Spleen (tissue), 11 donors: ENCODE results near the gene CCL21. TPM values are rescaled to one million over a fixed set of nuclear protein-coding genes. Genes with fewer than 3 reads are reported as not detected.

Experiments
- DNase-seq: peaks from one replicate; pipeline ENCODE4 v3.0.0-alpha.2; 2020
- H3K27ac ChIP-seq, 8 donors: fragments of 200-600 bp; sonication (generic) in 7 of 8; 1 replicate in 4 of 8; 2 replicates in 4 of 8; pipeline versions ENCODE4 v1.5.0 to v1.8.0; 2016 to 2021; ENCODE audit warnings: inconsistent platforms in 4 of 8, mild to moderate bottlenecking in 4 of 8, moderate library complexity in 1 of 8
- H3K27me3 ChIP-seq, 7 donors: fragments of 200-600 bp; sonication (generic) in 6 of 7; replicated peaks in 1 of 7; 1 replicate in 4 of 7; 2 replicates in 3 of 7; pipeline versions ENCODE4 v1.5.0 to v1.8.0; 2016 to 2021; ENCODE audit warnings: inconsistent platforms in 3 of 7, mild to moderate bottlenecking in 1 of 7
- H3K36me3 ChIP-seq, 6 donors: fragments of 200-600 bp; sonication (generic) in 5 of 6; 1 replicate in 4 of 6; 2 replicates in 2 of 6; pipeline versions ENCODE4 v1.5.0 to v1.8.0; 2016 to 2021; ENCODE audit warnings: inconsistent platforms in 2 of 6
- H3K4me1 ChIP-seq, 6 donors: fragments of 200-600 bp; sonication (generic) in 5 of 6; 1 replicate in 3 of 6; 2 replicates in 3 of 6; pipeline versions ENCODE4 v1.5.0 to v1.8.0; 2016 to 2021; ENCODE audit warnings: inconsistent platforms in 3 of 6
- H3K4me3 ChIP-seq, 8 donors: fragments of 200-600 bp; sonication (generic) in 7 of 8; 1 replicate in 4 of 8; 2 replicates in 4 of 8; pipeline versions ENCODE4 v1.5.0 to v1.8.0; 2016 to 2021; ENCODE audit warnings: inconsistent platforms in 4 of 8, mild to moderate bottlenecking in 4 of 8, moderate library complexity in 2 of 8
- H3K9me3 ChIP-seq, 8 donors: fragments of 200-600 bp; sonication (generic) in 7 of 8; 1 replicate in 4 of 8; 2 replicates in 4 of 8; pipeline versions ENCODE4 v1.5.0 to v1.8.0; 2016 to 2021; ENCODE audit warnings: inconsistent platforms in 4 of 8
- CTCF ChIP-seq, 11 experiments: fragments of 200-600 bp in 7 of 11; fragments of 450-650 bp in 4 of 11; sonication (generic) in 4 of 11; IDR thresholded peaks in 8 of 11; conservative IDR thresholded peaks in 3 of 11; 1 replicate in 7 of 11; 2 replicates in 4 of 11; pipeline versions ENCODE4 v1.4.0 to v1.8.0; 2016 to 2021; ENCODE audit warnings: antibody characterized with exemption in 11 of 11, inconsistent platforms in 4 of 11, mild to moderate bottlenecking in 1 of 11
- POLR2A ChIP-seq, 3 donors: fragments of 450-650 bp; IDR thresholded peaks; one replicate each; pipeline ENCODE4 v1.5.1; 2017; ENCODE audit warnings: antibody characterized with exemption in 3 of 3, mild to moderate bottlenecking in 1 of 3
- POLR2AphosphoS5 ChIP-seq, 3 donors: sonication (generic); formaldehyde crosslinking; IDR thresholded peaks; one replicate each; pipeline ENCODE4 v1.5.1; 2017; ENCODE audit warnings: antibody characterized with exemption in 3 of 3
- WGBS, 5 donors: extraction: QIAGEN DNeasy Blood & Tissue Kit in 3 of 5; methylation state at CpG; one replicate each; pipeline versions ENCODE4 v1.1.5 to v1.1.7; 2013 to 2018; 5-methylcytosine and 5-hydroxymethylcytosine counted together
- intact Hi-C: fragments of 100-400 bp; cut with DNase I; formaldehyde crosslinking; loops from one replicate; pipeline ENCODE4 v1.15.0; 2023; ENCODE audit warnings: low total_unique reads
- polyA plus RNA-seq, 3 donors: library from polyadenylated mRNA; stranded (reverse); fragments of 200-250 nt; gene quantifications; one replicate each; pipeline ENCODE4 v1.2.1, GENCODE V29; 2013
- total RNA-seq, 7 donors: library from RNA; depleted of rRNA in 3 of 7; stranded (reverse); fragments of >200 nt in 3 of 7; fragmentation: NEBNext Ultra II Directional in 4 of 7; extraction: Animal tissue kit (Norgen Biotek cat#: 25700) in 4 of 7; gene quantifications; one replicate each; pipeline versions ENCODE4 v1.1.0 to v1.2.1, GENCODE V29; 2016 to 2021
- donor health status: healthy with polysubstance abuse.
- donor health status: DM: no; HTN: no; CAD: no; lungs with moderate emphysema.
- donor health status: DM: no; HTN: no; CAD: no.
- donor health status: Bipolar disorder and iron deficiency.
- donor health status: healthy.
- donor health status: DM: no; HTN: no; CAD: no.
- donor health status: DM: yes; HTN: yes; CAD: no.

CCL21 gene
- total and polyA plus RNA-seq, 10 donors = 45.1 to 367 (median 186) TPM

DNA sequence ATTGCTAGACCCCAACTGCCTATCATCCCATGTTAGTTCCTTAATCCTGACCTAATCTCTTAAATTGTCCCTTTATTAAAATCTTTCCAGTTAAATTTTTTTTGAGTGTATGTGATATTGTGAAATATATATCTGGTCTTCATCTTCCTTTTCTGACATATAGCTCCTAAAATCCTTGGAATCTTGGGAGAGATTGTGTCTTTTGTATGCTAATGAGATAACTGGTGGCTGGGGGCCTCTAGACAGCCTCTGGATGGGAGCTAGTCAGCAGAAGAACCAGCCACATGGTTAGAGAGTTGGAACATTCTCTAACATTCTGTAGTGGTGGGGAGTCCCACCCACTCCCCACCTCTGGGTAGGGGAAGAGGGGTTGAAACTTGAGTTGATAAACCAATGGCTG, 15.1 kb downstream of the CCL21 start:
- no peak for DNase-seq
- intact Hi-C loops = no loop called here
- peaks cover 0 to 18% (median 0%) of the 10 kb centered on the region in 6 donors for H3K4me1 ChIP-seq
- no peaks in the 10 kb centered on the region for H3K36me3 ChIP-seq
- no peaks in the 10 kb centered on the region for H3K27me3 ChIP-seq
- H3K27ac ChIP-seq = no peak overlapping the region
- H3K4me3 ChIP-seq = no peak overlapping the region
- TF ChIP-seq CTCF (IDR thresholded peaks at IDR 0.05 in 8 of 11, conservative IDR thresholded peaks at IDR 0.05 in 3 of 11) (no peak), POLR2AphosphoS5 (IDR thresholded peaks at IDR 0.05) (no peak), POLR2A (IDR thresholded peaks at IDR 0.05) (no peak)
- no peaks in the 10 kb centered on the region for H3K9me3 ChIP-seq

DNA sequence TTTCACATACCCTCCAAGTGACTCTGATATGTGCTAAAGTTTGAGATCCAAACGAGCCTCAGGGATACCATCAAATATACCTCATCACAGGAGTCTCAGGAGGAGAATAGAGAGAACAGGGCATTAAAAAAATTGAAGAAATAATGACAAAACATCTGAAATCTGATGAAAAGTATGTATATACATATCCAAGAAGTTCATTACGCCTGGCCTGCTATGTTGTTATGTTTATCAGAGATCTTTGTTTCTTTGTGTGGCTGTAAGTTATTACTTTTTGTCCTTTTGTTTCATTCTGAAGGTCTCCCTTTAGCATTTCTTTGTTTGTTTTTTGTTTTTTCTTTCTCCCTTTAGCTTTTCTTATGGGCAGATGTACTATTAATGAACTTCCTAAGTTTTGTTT, 16.4 kb downstream of the CCL21 start:
- TF ChIP-seq CTCF (IDR thresholded peaks at IDR 0.05 in 8 of 11, conservative IDR thresholded peaks at IDR 0.05 in 3 of 11) (no peak), POLR2AphosphoS5 (IDR thresholded peaks at IDR 0.05) (no peak), POLR2A (IDR thresholded peaks at IDR 0.05) (no peak)
- no peaks in the 10 kb centered on the region for H3K9me3 ChIP-seq
- H3K4me1 ChIP-seq = peaks cover 0 to 18% (median 0%) of the 10 kb centered on the region in 6 donors
- WGBS, 5 donors = 73 to 86% (median 79%) methylated on average over 2 of the region's 2 CpGs
- intact Hi-C loops = no loop called here
- H3K36me3 ChIP-seq = no peaks in the 10 kb centered on the region
- H3K27me3 ChIP-seq = no peaks in the 10 kb centered on the region
- H3K27ac ChIP-seq = no peak overlapping the region
- no peak for DNase-seq
- no peak overlapping the region for H3K4me3 ChIP-seq

GRCh38 chr9:34691936-34692315, 18.0 kb downstream of the CCL21 start:
- TF ChIP-seq POLR2AphosphoS5 (IDR thresholded peaks at IDR 0.05) (no peak), POLR2A (IDR thresholded peaks at IDR 0.05) (no peak), CTCF (IDR thresholded peaks at IDR 0.05 in 8 of 11, conservative IDR thresholded peaks at IDR 0.05 in 3 of 11) (no peak)
- intact Hi-C loops = no loop called here
- no peak overlapping the region for H3K4me3 ChIP-seq
- DNase-seq = no peak
- H3K27ac ChIP-seq = no peak overlapping the region
- 38 to 55% (median 43%) methylated on average over 5 of the region's 5 CpGs for WGBS, 5 donors
- no peaks in the 10 kb centered on the region for H3K9me3 ChIP-seq
- H3K27me3 ChIP-seq = no peaks in the 10 kb centered on the region
- no peaks in the 10 kb centered on the region for H3K36me3 ChIP-seq
- peaks cover 0 to 24% (median 0%) of the 10 kb centered on the region in 6 donors for H3K4me1 ChIP-seq

DNA sequence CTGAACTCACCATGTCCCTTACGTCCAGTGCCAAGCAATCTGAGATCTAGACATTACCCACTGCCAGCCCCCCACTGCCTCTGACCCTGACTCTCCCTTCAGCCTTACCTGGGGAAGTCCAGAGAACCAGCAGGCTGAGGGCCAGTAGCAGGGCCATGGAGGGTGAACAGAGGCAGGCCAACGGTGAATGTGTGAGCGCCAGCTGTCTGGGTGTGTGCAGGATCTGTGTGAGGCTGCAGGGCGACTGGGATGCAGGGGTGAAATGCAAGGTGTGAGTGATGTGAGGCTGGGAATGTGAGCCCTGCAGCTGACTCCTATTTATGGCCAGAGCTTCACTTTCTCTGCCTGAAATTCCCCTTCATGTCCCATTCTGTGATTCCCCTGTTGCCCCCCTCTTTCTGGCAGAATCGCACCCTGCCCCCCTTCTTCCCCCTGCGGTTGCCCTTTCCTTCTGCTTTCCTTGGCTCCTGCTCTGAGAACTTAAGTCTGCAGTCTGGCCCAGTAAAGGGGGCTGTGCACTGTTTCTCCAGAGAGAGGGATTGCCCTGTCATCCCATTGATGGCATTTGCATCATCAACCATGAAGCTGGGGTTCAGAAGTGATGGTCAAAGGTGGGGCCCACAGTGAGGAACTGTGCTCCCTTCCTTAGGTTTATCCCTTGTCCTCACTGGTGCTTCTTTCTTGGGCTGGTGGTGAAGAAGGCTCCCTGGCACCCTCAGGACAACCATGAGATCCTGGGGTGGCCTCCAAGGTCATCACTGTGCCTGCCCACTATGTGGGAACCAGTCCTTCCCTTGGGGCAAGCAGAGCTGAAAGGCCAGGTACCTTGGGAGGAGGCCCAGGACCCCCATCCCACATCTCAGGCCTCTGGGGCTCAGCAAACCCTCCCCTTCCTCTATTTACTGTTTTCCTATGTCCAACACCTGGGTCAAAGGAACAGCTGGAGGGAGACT, 18.7 kb downstream of the CCL21 start, which contains the start of gene CCL19:
CCL19 (minus strand) TSS at position 294 of the 953 bp plus-strand sequence; CDS start at position 157, 137 bp downstream.
- 31 to 66% (median 43%) methylated on average over 6 of the region's 6 CpGs for WGBS, 5 donors
- intact Hi-C loops = no loop called here
- no peak for DNase-seq
- H3K27me3 ChIP-seq = no peaks in the 10 kb centered on the region
- no peaks in the 10 kb centered on the region for H3K9me3 ChIP-seq
- no peak within 1 kb of the TSS for H3K4me3 ChIP-seq
- H3K36me3 ChIP-seq = no peaks in the 10 kb centered on the region
- H3K4me1 ChIP-seq = peaks cover 0 to 27% (median 0%) of the 10 kb centered on the region in 6 donors
- TF ChIP-seq POLR2AphosphoS5 (IDR thresholded peaks at IDR 0.05) = no peak
- peak in 1 of 11 experiments; percentile 4 for TF ChIP-seq CTCF (IDR thresholded peaks at IDR 0.05 in 8 of 11, conservative IDR thresholded peaks at IDR 0.05 in 3 of 11)
- no peak within 1 kb of the TSS for H3K27ac ChIP-seq
